ENCODE measurements around the gene HNRNPLL.

DNA sequence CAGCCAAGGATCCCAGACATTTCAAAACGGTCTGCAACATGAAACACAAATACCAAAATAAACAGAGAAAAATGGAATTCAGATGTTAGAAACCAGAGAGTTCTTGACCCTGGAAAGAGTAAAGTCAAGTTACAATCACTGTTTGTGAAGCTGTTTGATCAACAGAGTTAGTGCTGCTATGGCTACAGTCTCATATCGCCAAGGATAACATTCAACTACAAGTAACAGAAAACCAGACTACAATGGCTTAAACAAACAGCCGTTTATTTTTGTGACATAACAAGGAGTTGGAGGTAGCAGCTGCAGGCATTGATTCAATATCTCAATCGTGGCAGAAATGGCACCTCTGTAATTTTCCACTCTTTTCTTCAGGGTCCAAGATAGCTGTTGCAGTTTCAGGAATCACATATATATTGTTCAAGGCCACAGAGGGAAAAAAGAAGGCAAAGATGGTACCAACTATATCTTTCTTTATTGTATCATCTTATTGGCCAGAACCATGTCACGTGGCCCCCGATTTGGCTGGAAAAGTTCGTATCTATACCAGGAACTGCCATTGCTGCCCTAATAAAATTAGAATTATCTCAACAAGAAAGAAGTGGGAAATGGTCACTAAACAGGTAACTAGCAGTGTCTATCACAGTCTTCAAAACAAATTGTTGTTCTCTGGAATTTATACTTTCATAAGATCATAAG is 17.7 kb upstream of the HNRNPLL start:
- TF ChIP-seq, protein P1, sequence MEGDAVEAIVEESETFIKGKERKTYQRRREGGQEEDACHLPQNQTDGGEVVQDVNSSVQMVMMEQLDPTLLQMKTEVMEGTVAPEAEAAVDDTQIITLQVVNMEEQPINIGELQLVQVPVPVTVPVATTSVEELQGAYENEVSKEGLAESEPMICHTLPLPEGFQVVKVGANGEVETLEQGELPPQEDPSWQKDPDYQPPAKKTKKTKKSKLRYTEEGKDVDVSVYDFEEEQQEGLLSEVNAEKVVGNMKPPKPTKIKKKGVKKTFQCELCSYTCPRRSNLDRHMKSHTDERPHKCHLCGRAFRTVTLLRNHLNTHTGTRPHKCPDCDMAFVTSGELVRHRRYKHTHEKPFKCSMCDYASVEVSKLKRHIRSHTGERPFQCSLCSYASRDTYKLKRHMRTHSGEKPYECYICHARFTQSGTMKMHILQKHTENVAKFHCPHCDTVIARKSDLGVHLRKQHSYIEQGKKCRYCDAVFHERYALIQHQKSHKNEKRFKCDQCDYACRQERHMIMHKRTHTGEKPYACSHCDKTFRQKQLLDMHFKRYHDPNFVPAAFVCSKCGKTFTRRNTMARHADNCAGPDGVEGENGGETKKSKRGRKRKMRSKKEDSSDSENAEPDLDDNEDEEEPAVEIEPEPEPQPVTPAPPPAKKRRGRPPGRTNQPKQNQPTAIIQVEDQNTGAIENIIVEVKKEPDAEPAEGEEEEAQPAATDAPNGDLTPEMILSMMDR (conservative IDR thresholded peaks at IDR 0.05 in 1 of 2, IDR thresholded peaks at IDR 0.05 in 1 of 2; ENCODE audit: extremely low read depth in 1 of 2, insufficient read depth in 1 of 2, low read depth in 1 of 2, low read length in 2 of 2) = no peak
- no peak for TF ChIP-seq EZH2 (IDR thresholded peaks at IDR 0.05; ENCODE audit: borderline replicate concordance, low read length)
